Liver (tissue), 9 donors: ENCODE results near the gene AMN1. TPM values are rescaled to one million over a fixed set of nuclear protein-coding genes. Genes with fewer than 3 reads are reported as not detected.
"Not testable (repeated sequence)": the region's sequence is repeated elsewhere in the genome, so short reads cannot be mapped to it uniquely, and the experiment has no call there.

Source experiments
- DNase-seq: peaks from one replicate; pipeline ENCODE4 v3.0.0-alpha.2; 2017; ENCODE audit warnings: low spot score
- H3K27ac ChIP-seq, 2 donors: one replicate each; pipeline ENCODE4 v1.7.0; 2013; ENCODE audit warnings: inconsistent platforms in 2 of 2, low read length in 2 of 2, control low read depth in 1 of 2, low read depth in 1 of 2, mild to moderate bottlenecking in 1 of 2
- H3K27me3 ChIP-seq, 4 donors: one replicate each; pipeline versions ENCODE4 v1.6.1 to v1.7.0; 2013; ENCODE audit warnings: low read length in 3 of 4, inconsistent platforms in 1 of 4, mild to moderate bottlenecking in 1 of 4, moderate library complexity in 1 of 4; ENCODE audit not compliant: control insufficient read depth in 4 of 4, insufficient read depth in 4 of 4
- H3K36me3 ChIP-seq, 4 donors: one replicate each; pipeline versions ENCODE4 v1.6.1 to v1.7.0; 2013; ENCODE audit warnings: low read length in 3 of 4, mild to moderate bottlenecking in 3 of 4, low read depth in 1 of 4, moderate library complexity in 1 of 4; ENCODE audit not compliant: control insufficient read depth in 4 of 4, insufficient read depth in 3 of 4
- H3K4me1 ChIP-seq, 4 donors: one replicate each; pipeline versions ENCODE4 v1.6.1 to v1.7.0; 2013; ENCODE audit warnings: low read length in 3 of 4, mild to moderate bottlenecking in 3 of 4, moderate library complexity in 1 of 4; ENCODE audit not compliant: control insufficient read depth in 4 of 4, insufficient read depth in 4 of 4
- H3K4me3 ChIP-seq, 3 donors: one replicate each; pipeline versions ENCODE4 v1.6.1 to v1.7.0; 2013; ENCODE audit warnings: low read length in 3 of 3, control low read depth in 1 of 3, low read depth in 1 of 3, mild to moderate bottlenecking in 1 of 3
- H3K9ac ChIP-seq, 2 donors: one replicate each; pipeline ENCODE4 v1.7.0; 2013; ENCODE audit warnings: low read length in 2 of 2, mild to moderate bottlenecking in 2 of 2, moderate library complexity in 2 of 2, control low read depth in 1 of 2, low read depth in 1 of 2
- H3K9me3 ChIP-seq, 4 donors: one replicate each; pipeline versions ENCODE4 v1.6.1 to v1.7.0; 2013; ENCODE audit warnings: low read length in 3 of 4; ENCODE audit not compliant: control insufficient read depth in 4 of 4
- ATF3 ChIP-seq: IDR thresholded peaks from 2 replicates; pipeline ENCODE4 v1.6.1; 2016; ENCODE audit warnings: antibody characterized with exemption
- FOXA1 ChIP-seq: IDR thresholded peaks from 2 replicates; pipeline ENCODE4 v1.6.1; 2016; ENCODE audit warnings: antibody characterized with exemption
- FOXA2 ChIP-seq: IDR thresholded peaks from 2 replicates; pipeline ENCODE4 v1.6.1; 2016; ENCODE audit warnings: antibody characterized with exemption
- HNF4A ChIP-seq, 2 donors: conservative IDR thresholded peaks; 2 replicates each; pipeline ENCODE4 v1.6.1; 2016; ENCODE audit warnings: antibody characterized with exemption in 2 of 2, mild to moderate bottlenecking in 2 of 2
- HNF4G ChIP-seq: IDR thresholded peaks from 2 replicates; pipeline ENCODE4 v1.6.1; 2016; ENCODE audit warnings: antibody characterized with exemption
- JUND ChIP-seq, 2 donors: IDR thresholded peaks; 2 replicates each; pipeline ENCODE4 v1.6.1; 2016; ENCODE audit warnings: antibody characterized with exemption in 2 of 2
- NR2F2 ChIP-seq: IDR thresholded peaks from 2 replicates; pipeline ENCODE4 v1.6.1; 2016; ENCODE audit warnings: antibody characterized with exemption
- REST ChIP-seq: IDR thresholded peaks from 2 replicates; pipeline ENCODE4 v1.6.1; 2016; ENCODE audit warnings: antibody characterized with exemption, mild to moderate bottlenecking
- TAF1 ChIP-seq: conservative IDR thresholded peaks from 2 replicates; pipeline ENCODE4 v1.6.1; 2016; ENCODE audit warnings: antibody characterized with exemption, mild to moderate bottlenecking
- ZBTB33 ChIP-seq: IDR thresholded peaks from 2 replicates; pipeline ENCODE4 v1.6.1; 2016; ENCODE audit warnings: antibody characterized with exemption
- WGBS: extraction: QIAGEN DNeasy Blood & Tissue Kit; methylation state at CpG from one replicate; pipeline ENCODE4 v1.1.7; 2013; 5-methylcytosine and 5-hydroxymethylcytosine counted together
- polyA plus RNA-seq, 2 donors: library from polyadenylated mRNA; stranded (reverse) in 1 of 2; unstranded in 1 of 2; fragments of 200-250 nt in 1 of 2; fragments of >200 nt in 1 of 2; fragmentation: Nextera tagmentation in 1 of 2; extraction: Ambion mirVana in 1 of 2; gene quantifications; one replicate each; pipeline versions ENCODE4 v1.2.1 to v1.2.3, GENCODE V29; 2013 to 2015
- total RNA-seq, 2 donors: library from RNA; depleted of rRNA; stranded (reverse); fragments of >200 nt; gene quantifications; one replicate each; pipeline ENCODE4 v1.2.3, GENCODE V29; 2014
- donor health status: healthy.
- donor health status: healthy.
- donor health status: healthy.
- donor health status: healthy.
- donor health status: healthy.

The AMN1 gene
- total and polyA plus RNA-seq, 4 donors = 1.9 to 5.2 (median 3.7) TPM

GRCh38 chr12:31759632-31760459, 31.0 kb upstream of the AMN1 start:
- Histone ChIP-seq H3K4me3 (no peak overlapping the region), H3K4me1 (peaks cover 3 to 6% (median 5%) of the 10 kb centered on the region in 4 donors), H3K9ac (no peak overlapping the region), H3K36me3 (no peaks in the 10 kb centered on the region), H3K27me3 (no peaks in the 10 kb centered on the region), H3K27ac (no peak overlapping the region), H3K9me3 (no peaks in the 10 kb centered on the region)
- no peak for TF ChIP-seq REST
- no peak for TF ChIP-seq JUND (IDR thresholded peaks at IDR 0.05)
- TF ChIP-seq HNF4G = no peak
- TF ChIP-seq FOXA1 = no peak
- DNase-seq = no peak
- WGBS = 67% methylated on average over 4 of the region's 4 CpGs

- not testable (repeated sequence) for H3K4me3 ChIP-seq, H3K4me1 ChIP-seq, H3K27me3 ChIP-seq, H3K9me3 ChIP-seq, H3K9ac ChIP-seq, H3K36me3 ChIP-seq, DNase-seq, H3K27ac ChIP-seq
- 96% methylated on average over 5 of the region's 5 CpGs for WGBS
Measured at GRCh38 chr12:31758297-31758696, 29.5 kb upstream of the AMN1 start.

- Histone ChIP-seq H3K36me3 (no peaks in the 10 kb centered on the region), H3K4me1 (peaks cover 3 to 6% (median 5%) of the 10 kb centered on the region in 4 donors), H3K9ac (no peak overlapping the region), H3K9me3 (no peaks in the 10 kb centered on the region), H3K27me3 (no peaks in the 10 kb centered on the region), H3K27ac (no peak overlapping the region), H3K4me3 (no peak overlapping the region)
- 84% methylated on average over 1 of the region's 1 CpG for WGBS
- no peak for TF ChIP-seq NR2F2
- TF ChIP-seq ATF3 = no peak
- TF ChIP-seq TAF1 = no peak
- no peak for TF ChIP-seq JUND (IDR thresholded peaks at IDR 0.05)
- TF ChIP-seq FOXA2 = no peak
- TF ChIP-seq HNF4A (conservative IDR thresholded peaks at IDR 0.05) = no peak
- TF ChIP-seq ZBTB33 = no peak
- DNase-seq = no peak
Measured at GRCh38 chr12:31756977-31757420, 28.2 kb upstream of the AMN1 start.
